ENCODE results near the gene NELL2.

- TF ChIP-seq EZH2 (IDR thresholded peaks at IDR 0.05; ENCODE audit: insufficient read depth, poor library complexity, severe bottlenecking) (no peak), EZH2phosphoT487 (IDR thresholded peaks at IDR 0.05; ENCODE audit: insufficient read depth, low read depth) (no peak)
Measured at GRCh38 chr12:44869503-44869902, 6.6 kb downstream of the NELL2 start.
